GM19452 (cell line): Measurements from ENCODE around the gene ZNF507.

ENCODE experiments used
- ATAC-seq: cut with Tn5 transposase; IDR thresholded peaks from one replicate; pipeline ENCODE4 v1.9.1; 2021; ENCODE audit not compliant: unreplicated experiment

The ZNF507 gene

DNA sequence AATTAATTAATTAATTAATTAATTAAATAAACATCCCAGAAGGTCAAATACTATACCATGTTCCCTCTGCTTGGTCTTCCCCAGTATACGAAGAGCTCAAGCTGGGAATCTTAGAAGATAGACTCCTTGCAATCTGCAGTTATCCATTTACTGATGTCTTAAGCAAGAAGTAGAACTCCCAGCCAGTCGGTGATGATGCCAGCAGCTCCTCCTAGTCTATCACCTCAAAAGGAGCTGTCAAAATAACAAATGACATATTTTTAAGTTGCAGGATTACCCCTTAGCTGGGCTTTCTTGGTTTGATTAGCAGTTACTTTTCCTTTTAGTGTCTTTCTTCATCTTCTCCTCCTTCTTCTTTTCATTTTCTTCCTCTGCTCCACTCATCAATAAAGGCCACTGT lies 6.0 kb upstream of the ZNF507 start:
- ATAC-seq = no peak

DNA sequence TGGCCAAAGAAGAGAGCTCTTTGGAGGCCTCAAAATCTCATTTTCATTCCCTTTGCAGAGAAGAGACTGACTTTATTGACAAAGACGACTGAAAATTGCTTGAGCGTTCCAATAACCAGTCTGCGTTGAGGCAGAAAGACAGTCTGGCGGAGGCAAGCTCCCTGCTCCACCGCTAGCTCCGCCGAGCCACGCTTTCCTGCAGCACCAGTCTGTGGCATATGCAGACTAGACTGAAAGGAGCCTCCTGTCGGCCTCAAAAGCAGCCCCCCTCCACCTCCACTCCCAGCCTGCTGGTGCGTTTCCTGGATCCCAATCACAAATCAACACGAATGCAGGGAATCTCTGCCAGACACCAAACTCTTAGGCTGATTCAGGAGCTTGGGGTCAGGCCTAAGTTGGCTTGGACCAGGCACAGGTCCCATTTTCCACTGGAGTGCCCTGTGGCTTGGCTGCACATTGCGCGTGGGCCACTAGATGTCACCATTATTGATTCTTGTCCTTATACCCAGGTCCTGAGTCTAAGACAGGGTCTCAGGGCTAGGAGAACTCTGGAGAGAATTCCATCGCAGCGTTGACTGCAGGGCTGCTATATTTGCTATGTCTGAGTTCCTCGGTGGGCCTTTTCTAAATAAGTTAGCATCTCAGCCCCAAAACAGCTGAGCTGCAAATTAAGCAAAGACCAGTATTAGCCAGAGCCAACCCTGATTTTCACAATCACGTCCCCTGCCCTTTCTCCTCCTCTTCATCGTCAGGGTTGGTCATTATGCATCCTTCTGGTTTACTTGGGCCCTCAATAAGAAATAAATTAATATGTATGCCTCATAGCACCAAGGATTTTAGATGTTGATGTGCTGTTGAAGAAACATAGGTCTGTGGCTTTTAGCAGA lies 5.2 kb upstream of the ZNF507 start:
- peak; percentile 74 for ATAC-seq

DNA sequence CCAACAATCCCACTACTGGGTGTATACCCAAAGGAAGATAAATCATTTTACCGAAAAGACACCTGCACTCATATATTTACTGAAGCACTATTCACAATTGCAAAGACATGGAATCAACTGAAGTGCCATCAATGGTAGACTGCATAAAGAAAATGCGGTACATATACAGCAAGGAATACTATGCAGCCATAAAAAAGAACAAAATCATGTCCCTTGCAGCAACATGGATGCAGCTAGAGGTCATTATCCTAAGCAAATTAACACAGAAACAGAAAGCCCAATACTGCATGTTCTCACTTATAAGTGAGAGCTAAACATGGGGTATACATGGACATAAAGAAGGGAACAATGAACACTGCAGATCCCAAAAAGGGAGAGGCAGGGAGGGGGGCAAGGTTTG lies 2.7 kb upstream of the ZNF507 start:
- ATAC-seq = no peak

DNA sequence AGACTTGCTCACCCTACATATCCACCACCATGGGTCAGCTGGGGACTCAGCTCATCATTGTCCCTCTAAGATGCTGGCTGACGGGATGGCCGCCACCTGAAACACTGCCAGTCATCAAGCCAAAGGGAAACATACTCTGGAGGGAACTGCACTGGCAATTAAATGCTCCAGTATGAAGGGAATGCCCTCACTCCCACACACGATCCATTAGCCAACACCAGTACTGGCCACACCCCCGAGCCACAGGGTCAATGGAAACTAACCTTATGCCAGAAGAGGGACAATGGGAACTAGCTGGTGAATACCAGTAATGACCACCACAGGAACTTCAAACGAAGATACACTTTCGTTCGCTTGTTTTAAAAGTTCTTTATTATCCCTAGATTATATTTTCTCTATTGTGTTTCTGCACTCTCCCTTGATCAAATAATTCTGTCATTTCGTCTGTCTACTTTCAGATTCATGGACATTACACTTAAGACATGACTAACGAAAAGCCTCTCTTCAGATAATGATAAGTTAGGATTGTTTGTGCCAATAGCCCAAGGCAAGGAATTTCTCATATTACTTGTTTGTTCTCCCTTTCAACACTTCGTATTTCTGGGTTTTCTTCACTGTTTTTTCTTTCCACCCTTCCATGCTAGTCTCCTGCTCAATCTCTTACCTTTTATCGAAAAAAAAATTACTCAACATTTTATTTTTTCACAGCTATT lies 1.7 kb upstream of the ZNF507 start:
- ATAC-seq = no peak

DNA sequence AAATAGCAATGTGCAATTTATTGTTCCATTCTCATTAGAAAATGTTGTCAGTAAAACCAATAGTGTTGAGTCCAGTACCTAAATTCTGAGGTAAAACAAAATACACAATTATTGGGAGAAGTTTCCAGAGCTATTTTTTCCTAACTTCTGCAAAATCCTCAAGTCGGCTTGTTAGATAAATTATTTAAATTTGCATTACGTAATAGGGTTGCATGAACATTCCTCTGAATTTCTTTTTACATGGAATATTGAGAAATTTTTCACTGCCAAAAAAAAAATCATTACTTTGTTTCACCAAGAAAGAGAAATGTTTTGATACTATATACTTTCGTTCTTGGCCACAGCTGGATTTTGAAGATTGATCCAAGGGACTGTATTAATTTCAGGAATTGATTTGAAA lies 1.5 kb downstream of the ZNF507 start:
- no peak for ATAC-seq

DNA sequence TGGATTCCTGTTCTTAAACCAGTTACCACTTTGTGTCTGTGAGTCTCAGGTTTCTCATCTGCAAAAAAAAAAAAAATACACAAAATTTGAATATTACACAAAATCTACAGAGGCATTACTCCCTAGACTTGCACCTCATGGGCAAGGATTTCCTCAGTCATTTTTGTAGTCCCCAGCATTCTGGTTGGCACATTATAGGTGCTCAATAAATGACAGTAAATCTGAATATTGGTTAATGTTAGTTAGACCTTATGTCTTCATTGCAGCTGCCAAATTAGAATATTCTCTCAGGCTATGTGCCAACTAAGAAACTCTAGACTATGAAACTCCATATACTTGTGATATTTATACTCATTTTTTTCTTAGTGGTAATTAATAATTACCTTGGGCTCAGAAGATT lies 2.2 kb downstream of the ZNF507 start:
- no peak for ATAC-seq

DNA sequence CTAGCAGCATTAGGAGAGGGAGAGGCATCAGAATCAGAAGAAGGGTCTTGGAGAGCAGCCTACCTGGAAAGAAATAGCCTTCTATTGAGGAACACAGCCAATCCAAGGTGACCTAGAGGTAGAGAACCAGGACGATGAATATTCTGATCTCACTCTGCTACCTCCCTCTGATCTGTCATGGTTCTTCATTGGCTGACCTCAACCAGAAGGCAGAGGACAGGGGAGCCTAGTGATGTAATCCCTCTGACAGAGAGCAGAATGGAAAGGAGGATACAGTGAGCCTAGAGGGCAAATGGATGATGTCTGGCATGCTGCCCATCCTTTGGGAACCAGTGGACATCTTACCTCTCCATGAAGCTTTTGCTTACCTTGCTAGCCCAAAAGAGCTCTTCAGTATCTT lies 3.6 kb downstream of the ZNF507 start:
- ATAC-seq = no peak

DNA sequence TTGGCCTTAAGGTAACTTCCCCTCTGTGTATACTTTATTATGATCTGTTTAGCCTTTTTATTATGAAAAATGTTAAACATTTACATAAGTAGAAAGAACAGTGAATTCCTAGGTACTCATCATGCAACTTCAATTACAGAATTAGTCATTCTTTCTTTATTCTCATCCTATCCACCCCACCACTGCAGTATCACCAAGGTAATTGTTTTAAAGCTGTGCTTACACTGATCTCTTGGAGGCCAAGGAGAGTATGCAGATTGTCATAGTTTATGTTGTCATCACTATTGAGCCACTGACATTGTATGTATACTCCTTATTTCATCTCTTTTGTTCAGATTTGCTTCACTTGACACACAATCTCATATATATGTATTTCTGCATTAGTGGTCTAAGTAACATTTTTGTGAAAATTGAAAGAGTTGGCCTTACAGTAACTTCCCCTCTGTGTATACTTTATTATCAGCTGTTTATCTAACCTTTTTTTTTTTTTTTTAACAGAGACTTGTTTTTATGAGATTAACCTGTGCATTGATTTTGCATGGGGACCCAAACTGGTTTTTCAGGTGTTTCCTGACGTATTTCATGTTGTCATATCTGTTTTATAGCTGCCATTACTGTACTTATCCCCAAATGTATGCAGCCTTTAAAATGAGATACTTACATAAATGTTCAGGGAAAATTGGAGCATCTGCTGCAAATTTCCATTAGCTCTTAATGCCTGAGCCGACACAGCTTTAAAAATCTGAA lies 4.5 kb downstream of the ZNF507 start:
- ATAC-seq = no peak

DNA sequence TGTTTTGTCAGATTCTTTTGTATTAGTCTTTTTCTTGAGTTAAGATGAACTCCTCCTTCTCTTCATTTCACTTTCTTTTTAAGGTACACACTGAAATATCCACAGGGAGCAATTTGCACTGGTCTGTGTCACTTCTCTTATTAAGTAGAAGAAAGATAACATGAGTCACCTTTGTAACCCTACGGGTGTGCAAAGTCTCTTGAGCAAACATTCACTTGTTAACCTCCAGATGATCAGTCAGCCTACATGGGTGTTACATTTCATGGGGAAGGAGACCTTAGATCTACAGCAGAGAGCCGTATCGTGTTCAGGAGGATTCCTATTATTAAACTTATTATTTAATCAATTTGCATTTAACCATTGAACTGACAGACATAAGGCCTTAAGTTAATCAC lies 5.1 kb downstream of the ZNF507 start:
- ATAC-seq = no peak

DNA sequence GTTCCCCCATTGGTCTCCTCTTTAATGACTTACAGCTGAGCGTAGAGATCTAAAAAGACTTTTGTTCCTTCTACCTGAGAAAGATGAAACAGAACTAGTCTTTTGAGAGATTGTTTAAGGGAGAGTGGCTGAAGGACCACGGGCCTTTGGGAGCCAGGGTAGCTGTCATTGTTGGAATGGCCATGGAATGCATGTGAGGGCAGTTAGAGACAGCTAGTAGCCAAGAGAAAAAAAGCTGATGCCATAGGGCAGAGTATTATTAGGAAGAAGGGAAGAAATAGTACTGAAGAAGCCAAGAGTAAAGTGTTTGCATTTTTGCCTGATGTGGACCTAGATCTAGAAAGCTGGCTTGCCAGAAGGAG lies 5.6 kb downstream of the ZNF507 start:
- ATAC-seq = no peak

DNA sequence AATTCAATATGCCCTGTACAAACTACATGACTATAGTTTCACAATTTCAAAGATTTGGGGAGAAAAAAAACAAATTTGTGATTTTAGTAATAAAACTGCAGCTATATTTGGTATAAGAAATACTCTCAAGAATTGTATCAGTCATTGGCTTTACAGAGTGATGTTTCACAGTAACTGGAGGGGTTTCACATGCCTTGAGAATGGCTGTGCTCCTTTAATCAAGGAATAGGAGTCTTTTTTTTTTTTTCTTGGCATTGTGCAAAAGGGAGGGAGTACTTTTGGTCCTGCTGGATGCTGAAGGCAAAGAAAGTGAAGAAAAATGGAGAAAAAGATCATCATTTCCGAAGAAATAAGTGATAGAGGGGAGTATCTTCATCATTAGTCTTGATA lies 6.8 kb downstream of the ZNF507 start:
- no peak for ATAC-seq

DNA sequence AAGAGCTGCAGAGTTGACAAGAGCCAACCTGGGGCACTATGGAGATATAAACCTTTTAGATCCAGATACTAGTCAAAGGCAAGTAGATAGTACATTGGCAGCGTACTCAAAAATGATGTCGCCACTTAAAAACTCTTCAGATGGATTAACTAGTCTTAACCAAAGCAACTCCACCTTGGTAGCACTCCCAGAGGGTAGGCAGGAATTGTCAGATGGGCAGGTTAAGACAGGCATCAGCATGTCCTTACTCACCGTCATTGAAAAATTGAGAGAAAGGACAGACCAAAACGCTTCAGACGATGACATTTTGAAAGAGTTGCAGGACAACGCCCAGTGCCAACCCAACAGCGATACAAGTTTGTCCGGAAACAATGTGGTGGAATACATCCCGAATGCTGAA lies 8.9 kb downstream of the ZNF507 start:
- no peak for ATAC-seq

DNA sequence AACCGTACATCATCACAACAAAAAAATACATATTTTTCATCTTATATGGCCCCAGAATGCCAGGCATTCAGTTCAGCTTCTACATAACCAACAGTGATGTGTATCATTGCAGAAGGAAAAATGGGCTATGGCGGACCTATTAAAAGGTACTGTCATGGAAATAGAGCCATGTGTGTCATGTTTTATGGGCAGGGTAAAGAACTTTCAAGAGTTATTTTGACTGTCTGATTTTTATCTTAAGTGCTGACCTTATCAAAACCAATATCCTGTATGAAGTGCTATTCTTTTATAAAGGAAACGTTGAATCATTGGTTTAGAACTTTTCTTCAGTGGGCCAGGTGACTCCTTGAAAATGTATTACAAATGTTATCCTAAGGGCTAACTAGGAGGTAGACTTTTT lies 9.9 kb downstream of the ZNF507 start:
- ATAC-seq = no peak

DNA sequence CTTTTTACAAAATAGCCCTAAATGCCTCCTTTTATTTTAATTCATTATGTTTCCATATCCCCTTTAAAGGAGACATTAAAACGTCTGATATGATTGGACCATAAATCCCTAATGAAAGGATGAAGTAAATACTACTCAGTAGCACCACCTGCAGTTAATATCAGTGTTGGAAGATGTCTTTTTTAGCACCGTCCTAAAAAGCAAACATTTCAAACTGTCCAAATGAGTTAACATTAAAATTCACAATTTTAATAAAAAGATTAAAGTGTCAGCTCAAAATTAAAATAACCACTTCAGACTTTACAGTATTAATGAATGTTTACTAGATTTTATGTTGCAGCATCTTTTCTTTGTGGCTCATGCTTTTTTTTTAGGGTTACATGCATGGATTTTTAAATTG lies 12.3 kb downstream of the ZNF507 start:
- no peak for ATAC-seq

DNA sequence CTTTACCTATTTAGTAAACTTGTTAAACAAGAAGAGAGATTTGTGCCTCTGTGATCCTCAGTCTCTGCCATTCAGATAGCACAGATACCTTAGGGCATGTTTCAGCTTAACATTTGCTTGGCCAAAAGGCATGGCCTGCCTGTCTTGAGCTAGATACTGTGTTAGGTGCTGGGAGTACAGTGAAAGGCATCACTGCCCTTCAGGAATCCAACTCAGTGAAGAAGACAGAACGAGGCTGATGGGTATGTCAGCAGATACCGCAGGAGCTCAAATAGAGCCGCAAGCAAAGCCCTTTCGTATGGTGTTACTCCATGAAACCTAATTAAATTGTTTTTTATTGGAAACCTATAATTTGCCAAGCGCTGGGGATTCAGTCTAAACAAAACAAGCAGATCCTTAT lies 12.9 kb downstream of the ZNF507 start:
- ATAC-seq = no peak

DNA sequence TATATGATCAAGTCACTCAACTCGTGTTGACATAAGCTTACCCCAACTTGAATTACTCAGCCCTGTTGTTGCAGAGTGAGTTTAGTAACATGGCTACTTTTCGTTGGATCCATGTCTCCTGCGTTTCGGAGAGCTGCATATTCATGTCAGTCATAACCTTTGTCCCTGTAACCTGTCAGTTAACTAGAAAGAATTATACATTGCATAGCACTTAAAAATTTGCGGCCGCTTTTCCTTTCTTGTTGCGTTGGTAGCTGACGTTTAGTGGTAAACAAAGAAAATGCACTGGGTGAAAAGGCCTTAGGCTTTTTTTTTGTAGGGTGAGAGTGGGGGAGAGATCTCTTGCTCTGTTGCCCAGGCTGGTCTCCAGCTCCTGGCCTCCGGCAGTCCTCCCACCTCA lies 14.2 kb downstream of the ZNF507 start:
- ATAC-seq = no peak

DNA sequence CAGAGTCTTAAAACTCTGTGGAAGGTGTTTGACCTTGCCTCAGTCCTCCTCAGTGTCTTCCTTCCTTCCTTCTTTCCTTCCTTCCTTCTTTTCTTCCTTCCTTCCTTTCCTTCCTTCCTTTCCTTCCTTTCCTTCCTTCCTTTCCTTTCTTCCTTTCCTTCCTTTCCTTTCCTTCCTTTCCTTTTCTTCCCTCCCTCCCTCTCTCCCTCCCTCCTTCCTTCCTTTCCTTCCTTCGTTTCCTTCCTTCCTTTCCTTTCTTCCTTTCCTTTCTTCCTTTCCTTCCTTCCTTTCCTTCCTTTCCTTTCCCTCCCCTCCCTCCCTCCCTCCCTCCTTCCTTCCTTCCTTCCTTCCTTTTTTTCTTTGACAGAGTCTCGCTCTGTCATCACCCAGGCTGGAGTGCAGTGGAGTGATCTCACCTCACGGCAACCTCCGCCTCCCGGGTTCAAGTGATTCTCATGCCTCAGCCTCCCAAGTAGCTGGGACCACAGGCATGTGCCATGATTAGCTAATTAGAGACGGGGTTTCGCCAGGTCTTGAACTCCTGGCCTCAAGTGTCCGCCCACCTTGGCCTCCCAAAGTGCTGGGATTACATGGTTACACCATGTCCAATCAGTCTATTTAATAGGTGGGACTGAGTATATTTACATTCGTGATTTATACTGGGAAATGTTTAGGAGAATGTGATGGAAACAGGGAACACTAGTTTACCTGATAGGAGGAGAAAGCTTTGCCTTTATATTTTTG lies 16.3 kb downstream of the ZNF507 start:
- ATAC-seq = no peak

DNA sequence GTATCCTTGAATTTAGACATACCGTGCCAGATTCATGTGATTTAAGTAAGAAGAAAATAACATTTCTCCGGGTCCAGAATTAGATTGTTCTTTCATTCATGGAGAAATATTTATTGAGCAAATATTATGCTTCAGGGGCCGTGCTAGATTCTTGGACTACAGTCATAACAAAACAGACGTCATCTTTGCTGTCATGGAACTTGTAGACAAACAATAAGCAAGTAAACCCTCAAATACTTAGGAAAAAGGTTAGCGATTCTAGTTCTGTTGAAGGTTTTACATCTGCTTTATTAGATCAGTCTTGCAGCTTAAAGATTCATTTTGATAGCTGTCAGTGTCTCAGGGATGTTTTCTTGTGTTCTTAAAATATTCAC lies 16.9 kb downstream of the ZNF507 start:
- no peak for ATAC-seq

DNA sequence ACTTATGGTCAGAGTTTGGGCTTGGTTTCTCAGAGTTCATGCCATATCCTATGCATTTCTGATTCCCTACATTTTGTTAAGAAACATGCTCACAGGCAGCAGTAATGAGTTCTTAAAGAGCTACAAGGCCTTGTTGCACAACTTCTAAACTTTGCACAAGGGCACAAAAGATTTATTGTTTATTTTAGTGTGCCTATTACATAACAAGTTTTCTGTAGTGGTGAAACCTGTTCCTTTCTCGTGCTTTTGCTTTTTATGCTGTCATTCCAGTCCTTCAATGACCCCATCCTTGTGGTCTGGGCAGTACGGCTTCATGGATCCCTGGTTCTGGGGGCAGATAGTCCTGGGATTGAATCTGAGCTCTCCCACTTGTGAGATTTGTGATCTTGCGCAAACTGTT lies 17.8 kb downstream of the ZNF507 start:
- ATAC-seq = no peak

DNA sequence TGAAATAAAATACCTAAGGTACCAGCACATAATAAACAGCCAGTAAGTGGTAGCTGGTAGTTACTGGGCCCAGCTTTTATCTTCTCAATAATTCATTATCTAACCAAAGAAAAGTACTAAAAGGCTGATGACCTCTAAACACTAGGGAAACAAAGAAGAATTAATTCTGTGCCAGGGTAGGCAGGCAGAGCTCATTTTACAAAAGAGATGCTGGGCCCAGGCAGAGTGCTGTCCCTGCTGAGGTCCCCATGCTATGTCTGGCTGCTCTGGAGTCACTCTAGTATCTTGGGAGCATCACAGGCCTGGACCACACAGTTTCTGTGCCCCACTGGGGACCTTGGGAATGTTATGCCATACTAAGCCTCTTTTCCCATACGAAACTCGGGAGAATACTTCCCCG lies 18.2 kb downstream of the ZNF507 start:
- no peak for ATAC-seq

DNA sequence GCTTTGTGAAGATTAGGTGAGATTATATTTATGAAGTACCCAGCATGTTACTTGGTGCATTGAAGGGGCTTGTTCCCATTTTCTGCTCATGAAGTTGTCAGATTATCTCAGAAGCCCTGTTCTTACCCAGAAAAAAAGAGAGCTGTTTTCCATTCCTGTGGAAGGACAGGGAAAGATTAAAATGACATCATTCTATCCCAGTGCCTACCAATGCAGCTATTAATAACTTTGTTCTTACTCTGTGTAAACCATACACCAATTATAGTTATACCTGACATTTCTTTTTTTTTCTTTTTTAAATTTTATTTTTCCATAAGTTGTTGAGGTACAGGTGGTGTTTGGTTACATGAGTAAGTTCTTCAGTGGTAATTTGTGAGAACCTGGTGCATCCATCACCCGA lies 18.6 kb downstream of the ZNF507 start:
- ATAC-seq = no peak
